ENCODE results near the gene UGGT2.
"Not testable (repeated sequence)": the region's sequence is repeated elsewhere in the genome, so short reads cannot be mapped to it uniquely, and the experiment has no call there.

UGGT2 gene

GRCh38 chr13:95789315-95789714 is 263.9 kb downstream of the UGGT2 start:
- not testable (repeated sequence) for DNase-seq

GRCh38 chr13:95788100-95788463 is 265.1 kb downstream of the UGGT2 start:
- DNase-seq: no peak

- DNase-seq: no peak
Observed at GRCh38 chr13:95787356-95788099, 265.7 kb downstream of the UGGT2 start.

- peak; percentile 50 for DNase-seq
Observed at GRCh38 chr13:95784900-95785290, 268.3 kb downstream of the UGGT2 start.

- peak; percentile 88 for DNase-seq
Observed at GRCh38 chr13:95784161-95784899, 268.9 kb downstream of the UGGT2 start.

- DNase-seq: no peak
Observed at GRCh38 chr13:95783747-95784146, 269.5 kb downstream of the UGGT2 start.

GRCh38 chr13:95781940-95782339 is 271.3 kb downstream of the UGGT2 start:
- not testable (repeated sequence) for DNase-seq

- DNase-seq: no peak
Observed at GRCh38 chr13:95781016-95781415, 272.2 kb downstream of the UGGT2 start.

- no peak for DNase-seq
Observed at GRCh38 chr13:95779522-95779921, 273.7 kb downstream of the UGGT2 start.

GRCh38 chr13:95771905-95772304 is 281.3 kb downstream of the UGGT2 start:
- no peak for DNase-seq

GRCh38 chr13:95763601-95764000 is 289.6 kb downstream of the UGGT2 start:
- no peak for DNase-seq

GRCh38 chr13:95762626-95763025 is 290.6 kb downstream of the UGGT2 start:
- DNase-seq: not testable (repeated sequence)

- peak; percentile 30 for DNase-seq
Observed at GRCh38 chr13:95756072-95756471, 297.1 kb downstream of the UGGT2 start.

- DNase-seq: no peak
Observed at GRCh38 chr13:95754069-95754468, 299.1 kb downstream of the UGGT2 start.

- no peak for DNase-seq
Observed at GRCh38 chr13:95752677-95753076, 300.5 kb downstream of the UGGT2 start.
